ENCODE results near the gene CISD3. TPM values are rescaled to one million over a fixed set of nuclear protein-coding genes. Genes with fewer than 3 reads are reported as not detected.
"Not testable (repeated sequence)": the region's sequence is repeated elsewhere in the genome, so short reads cannot be mapped to it uniquely, and the experiment has no call there.

Gene CISD3
- total RNA-seq, 2 donors from 2014 or later = 12.0 to 12.8 TPM

- Mint-ChIP-seq H3K36me3 (ENCODE audit: low read depth) (peaks cover 14% of the 10 kb centered on the region), H3K4me3 (peak overlapping the region; percentile 41), H3K27ac (no peak overlapping the region), H3K4me1 (peaks cover 44% of the 10 kb centered on the region), H3K27me3 (no peaks in the 10 kb centered on the region)
- DNase-seq = no peak
- no peaks in the 10 kb centered on the region for H3K9me3 ChIP-seq (ENCODE audit: control insufficient read depth, low read length, poor library complexity, severe bottlenecking)
- no peak for ATAC-seq
These were observed 17.5 kb upstream of the CISD3 start for GRCh38 chr17:38712593-38712992.

DNA sequence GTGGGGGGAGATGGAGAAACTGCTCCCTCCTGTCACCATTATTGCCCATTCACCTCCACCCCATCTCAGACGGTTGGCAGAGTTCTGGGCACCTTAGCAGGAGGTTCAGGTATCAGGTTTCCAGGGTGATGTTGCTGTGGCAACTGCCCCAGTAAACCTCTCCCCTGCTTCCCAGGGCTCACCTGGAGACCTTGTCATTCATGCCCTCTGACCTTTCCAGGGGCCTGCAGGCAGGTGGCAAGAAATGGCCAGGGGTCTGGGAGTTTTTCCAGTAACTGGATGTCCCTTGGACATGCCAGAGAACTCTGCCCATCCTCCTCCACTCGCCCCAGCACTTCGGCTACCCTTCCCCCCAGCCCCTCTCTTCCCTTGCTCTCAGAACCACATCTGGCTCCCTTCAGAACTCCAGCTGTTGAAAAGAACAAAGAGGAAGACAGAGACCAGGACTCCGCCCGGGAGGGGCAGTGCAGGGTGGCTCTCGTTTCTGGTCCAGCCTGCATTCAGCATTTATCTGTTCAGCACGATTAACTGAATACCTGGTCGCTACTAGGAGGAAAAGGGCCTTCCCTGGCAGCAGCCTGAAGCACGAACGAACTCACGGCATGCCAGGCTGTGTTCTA lies 16.6 kb upstream of the CISD3 start:
- H3K36me3 Mint-ChIP-seq (ENCODE audit: low read depth) = peaks cover 14% of the 10 kb centered on the region
- H3K4me3 Mint-ChIP-seq = no peak overlapping the region
- ATAC-seq (no peak), DNase-seq (no peak)
- peak overlapping the region; percentile 82 for H3K27ac Mint-ChIP-seq
- no peaks in the 10 kb centered on the region for H3K9me3 ChIP-seq (ENCODE audit: control insufficient read depth, low read length, poor library complexity, severe bottlenecking)
- no peaks in the 10 kb centered on the region for H3K27me3 Mint-ChIP-seq
- H3K4me1 Mint-ChIP-seq = peaks cover 39% of the 10 kb centered on the region

GRCh38 chr17:38715216-38715943 lies 14.8 kb upstream of the CISD3 start:
- DNase-seq (no peak), ATAC-seq (no peak)
- Mint-ChIP-seq H3K4me1 (peaks cover 28% of the 10 kb centered on the region), H3K4me3 (no peak overlapping the region), H3K36me3 (ENCODE audit: low read depth) (peaks cover 5% of the 10 kb centered on the region), H3K27me3 (no peaks in the 10 kb centered on the region), H3K27ac (peak overlapping the region; percentile 82)
- H3K9me3 ChIP-seq (ENCODE audit: control insufficient read depth, low read length, poor library complexity, severe bottlenecking) = no peaks in the 10 kb centered on the region

- DNase-seq (no peak), ATAC-seq (no peak)
- H3K9me3 ChIP-seq (ENCODE audit: control insufficient read depth, low read length, poor library complexity, severe bottlenecking) = no peaks in the 10 kb centered on the region
- H3K27ac Mint-ChIP-seq = peak overlapping the region; percentile 82
- H3K27me3 Mint-ChIP-seq = no peaks in the 10 kb centered on the region
- no peak overlapping the region for H3K4me3 Mint-ChIP-seq
- H3K36me3 Mint-ChIP-seq (ENCODE audit: low read depth) = peaks cover 5% of the 10 kb centered on the region
- peaks cover 24% of the 10 kb centered on the region for H3K4me1 Mint-ChIP-seq
These were observed 13.7 kb upstream of the CISD3 start for GRCh38 chr17:38716368-38717005.

DNA sequence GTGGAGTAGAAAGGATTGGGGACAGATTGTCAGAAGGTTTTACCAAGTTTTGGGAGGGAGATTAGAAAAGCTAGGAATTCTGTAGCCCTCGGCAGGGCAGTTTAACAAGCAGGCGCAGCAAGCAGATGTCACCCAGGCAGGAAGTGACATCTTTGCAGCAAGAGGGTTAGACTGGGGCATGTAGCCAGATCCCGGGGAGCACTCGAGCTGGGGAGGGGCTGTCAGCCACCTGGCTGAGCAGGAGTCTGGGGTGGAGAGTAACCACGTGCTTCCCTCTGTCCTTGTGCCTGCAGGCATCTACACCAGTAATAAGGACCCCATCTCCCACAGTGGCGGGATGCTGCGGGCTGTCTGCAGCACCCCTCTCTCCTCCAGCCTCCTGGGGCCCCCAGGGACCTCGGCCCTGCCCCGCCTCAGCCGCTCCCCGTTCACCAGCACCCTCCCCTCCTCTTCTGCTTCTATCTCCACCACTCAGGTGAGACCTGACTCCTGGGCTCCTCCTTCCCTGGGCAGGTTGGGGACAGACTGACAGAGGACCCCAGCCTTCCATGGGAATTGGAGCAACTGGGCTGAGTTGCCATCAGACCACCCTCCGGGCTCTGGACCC lies 12.9 kb upstream of the CISD3 start:
- Mint-ChIP-seq H3K27me3 (no peaks in the 10 kb centered on the region), H3K36me3 (ENCODE audit: low read depth) (peaks cover 5% of the 10 kb centered on the region), H3K4me3 (no peak overlapping the region), H3K4me1 (peaks cover 22% of the 10 kb centered on the region), H3K27ac (peak overlapping the region; percentile 57)
- no peak for DNase-seq
- no peak for ATAC-seq
- H3K9me3 ChIP-seq (ENCODE audit: control insufficient read depth, low read length, poor library complexity, severe bottlenecking) = no peaks in the 10 kb centered on the region

- Mint-ChIP-seq H3K4me1 (peaks cover 28% of the 10 kb centered on the region), H3K36me3 (ENCODE audit: low read depth) (peaks cover 5% of the 10 kb centered on the region), H3K4me3 (no peak overlapping the region), H3K27me3 (no peaks in the 10 kb centered on the region), H3K27ac (peak overlapping the region; percentile 57)
- no peak for ATAC-seq
- no peak for DNase-seq
- H3K9me3 ChIP-seq (ENCODE audit: control insufficient read depth, low read length, poor library complexity, severe bottlenecking) = no peaks in the 10 kb centered on the region
These were observed 10.7 kb upstream of the CISD3 start for GRCh38 chr17:38719289-38719942.

DNA sequence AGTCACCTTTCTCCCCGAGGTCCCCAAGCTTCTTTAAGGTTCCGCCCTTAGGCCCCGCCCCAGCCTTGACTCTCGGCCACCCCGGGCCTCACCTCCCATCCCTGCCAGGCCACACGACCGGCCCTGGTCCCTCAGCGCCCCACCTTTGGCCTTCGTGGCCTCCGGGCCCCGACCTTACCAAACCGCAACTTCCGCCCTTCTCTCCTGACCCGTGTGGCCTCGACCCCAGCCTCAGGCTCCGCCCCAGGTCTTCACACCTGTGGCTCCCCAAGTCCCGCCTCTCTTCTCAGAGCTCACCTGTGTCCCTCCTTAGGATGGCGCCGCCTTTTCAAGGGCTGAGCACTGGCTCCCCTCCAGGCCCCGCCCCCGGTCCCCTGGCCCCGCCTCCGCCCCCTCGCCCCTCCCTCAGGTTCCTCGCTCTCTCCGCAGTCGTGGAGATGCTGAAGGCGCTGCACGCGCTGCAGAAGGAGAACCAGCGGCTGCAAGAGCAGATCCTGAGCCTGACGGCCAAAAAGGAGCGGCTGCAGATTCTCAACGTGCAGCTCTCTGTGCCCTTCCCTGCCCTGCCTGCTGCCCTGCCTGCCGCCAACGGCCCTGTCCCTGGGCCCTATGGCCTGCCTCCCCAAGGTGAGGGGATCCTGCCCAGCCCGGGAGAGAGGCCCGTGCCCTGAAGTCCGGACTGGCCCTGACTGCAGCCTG lies 10.0 kb upstream of the CISD3 start:
- peaks cover 25% of the 10 kb centered on the region for H3K4me1 Mint-ChIP-seq
- no peaks in the 10 kb centered on the region for H3K27me3 Mint-ChIP-seq
- ATAC-seq = no peak
- H3K9me3 ChIP-seq (ENCODE audit: control insufficient read depth, low read length, poor library complexity, severe bottlenecking) = no peaks in the 10 kb centered on the region
- DNase-seq = no peak
- no peak overlapping the region for H3K27ac Mint-ChIP-seq
- peaks cover 5% of the 10 kb centered on the region for H3K36me3 Mint-ChIP-seq (ENCODE audit: low read depth)
- H3K4me3 Mint-ChIP-seq = no peak overlapping the region

- DNase-seq = no peak
- Mint-ChIP-seq H3K4me1 (peaks cover 22% of the 10 kb centered on the region), H3K36me3 (ENCODE audit: low read depth) (peaks cover 4% of the 10 kb centered on the region), H3K27me3 (no peaks in the 10 kb centered on the region), H3K4me3 (no peak overlapping the region), H3K27ac (no peak overlapping the region)
- ATAC-seq = no peak
- H3K9me3 ChIP-seq (ENCODE audit: control insufficient read depth, low read length, poor library complexity, severe bottlenecking) = no peaks in the 10 kb centered on the region
These were observed 9.2 kb upstream of the CISD3 start for GRCh38 chr17:38720941-38721340.

DNA sequence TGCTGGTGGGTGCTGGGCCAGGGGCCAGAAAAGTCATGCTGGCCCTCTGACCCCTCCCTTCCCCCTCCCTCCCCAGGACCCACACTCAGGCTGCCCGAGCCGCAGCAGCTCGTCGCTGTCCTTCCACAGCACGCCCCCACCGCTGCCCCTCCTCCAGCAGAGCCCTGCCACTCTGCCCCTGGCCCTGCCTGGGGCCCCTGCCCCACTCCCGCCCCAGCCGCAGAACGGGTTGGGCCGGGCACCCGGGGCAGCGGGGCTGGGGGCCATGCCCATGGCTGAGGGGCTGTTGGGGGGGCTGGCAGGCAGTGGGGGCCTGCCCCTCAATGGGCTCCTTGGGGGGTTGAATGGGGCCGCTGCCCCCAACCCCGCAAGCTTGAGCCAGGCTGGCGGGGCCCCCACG lies 8.3 kb upstream of the CISD3 start:
- Mint-ChIP-seq H3K27ac (no peak overlapping the region), H3K36me3 (ENCODE audit: low read depth) (peaks cover 3% of the 10 kb centered on the region), H3K4me3 (no peak overlapping the region), H3K4me1 (peaks cover 24% of the 10 kb centered on the region), H3K27me3 (no peaks in the 10 kb centered on the region)
- no peaks in the 10 kb centered on the region for H3K9me3 ChIP-seq (ENCODE audit: control insufficient read depth, low read length, poor library complexity, severe bottlenecking)
- no peak for ATAC-seq
- no peak for DNase-seq

GRCh38 chr17:38724337-38724988 lies 5.7 kb upstream of the CISD3 start:
- Mint-ChIP-seq H3K4me1 (peaks cover 37% of the 10 kb centered on the region), H3K36me3 (ENCODE audit: low read depth) (peaks cover 2% of the 10 kb centered on the region), H3K27me3 (no peaks in the 10 kb centered on the region), H3K27ac (peak overlapping the region; percentile 45), H3K4me3 (no peak overlapping the region)
- DNase-seq (no peak), ATAC-seq (no peak)
- H3K9me3 ChIP-seq (ENCODE audit: control insufficient read depth, low read length, poor library complexity, severe bottlenecking) = no peaks in the 10 kb centered on the region

- H3K9me3 ChIP-seq (ENCODE audit: control insufficient read depth, low read length, poor library complexity, severe bottlenecking) = no peaks in the 10 kb centered on the region
- DNase-seq = no peak
- no peak for ATAC-seq
- Mint-ChIP-seq H3K36me3 (ENCODE audit: low read depth) (peaks cover 2% of the 10 kb centered on the region), H3K27me3 (no peaks in the 10 kb centered on the region), H3K4me1 (peaks cover 39% of the 10 kb centered on the region), H3K27ac (peak overlapping the region; percentile 45), H3K4me3 (no peak overlapping the region)
These were observed 5.1 kb upstream of the CISD3 start for GRCh38 chr17:38725066-38725465.

DNA sequence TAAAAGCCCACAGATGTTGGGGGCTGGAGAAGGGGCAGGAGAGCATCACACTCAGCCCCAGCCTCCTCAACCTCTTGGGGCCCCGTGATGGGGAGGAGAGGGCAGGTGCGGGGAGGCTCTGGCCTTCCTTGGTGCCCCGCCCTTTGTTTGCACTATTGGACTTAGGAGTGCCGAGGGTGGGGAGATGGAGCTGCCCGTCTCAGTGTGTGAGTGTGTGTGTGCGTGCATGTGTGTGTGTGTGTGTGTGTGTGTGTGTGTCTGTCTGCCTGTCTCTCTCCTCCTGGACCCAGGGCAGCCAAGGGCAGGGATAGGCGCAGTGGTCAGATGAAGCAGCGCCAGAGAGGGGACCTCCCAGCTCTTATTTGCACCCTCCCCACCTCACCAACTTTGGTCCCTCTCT lies 4.0 kb upstream of the CISD3 start:
- not testable (repeated sequence) for DNase-seq; H3K9me3 ChIP-seq (ENCODE audit: control insufficient read depth, low read length, poor library complexity, severe bottlenecking); H3K36me3 Mint-ChIP-seq (ENCODE audit: low read depth); ATAC-seq; H3K27me3 Mint-ChIP-seq
- Mint-ChIP-seq H3K27ac (peak overlapping the region; percentile 93), H3K4me1 (peaks cover 40% of the 10 kb centered on the region), H3K4me3 (peak overlapping the region; percentile 41)

Measured in T-helper 17 cell (primary cell).